GM04504 (cell line): ENCODE measurements around the gene DNAJC16.

Source experiments
- DNase-seq: peaks from one replicate; pipeline ENCODE4 v3.0.0-alpha.2; 2012; ENCODE audit warnings: low read depth

DNAJC16 gene

DNA sequence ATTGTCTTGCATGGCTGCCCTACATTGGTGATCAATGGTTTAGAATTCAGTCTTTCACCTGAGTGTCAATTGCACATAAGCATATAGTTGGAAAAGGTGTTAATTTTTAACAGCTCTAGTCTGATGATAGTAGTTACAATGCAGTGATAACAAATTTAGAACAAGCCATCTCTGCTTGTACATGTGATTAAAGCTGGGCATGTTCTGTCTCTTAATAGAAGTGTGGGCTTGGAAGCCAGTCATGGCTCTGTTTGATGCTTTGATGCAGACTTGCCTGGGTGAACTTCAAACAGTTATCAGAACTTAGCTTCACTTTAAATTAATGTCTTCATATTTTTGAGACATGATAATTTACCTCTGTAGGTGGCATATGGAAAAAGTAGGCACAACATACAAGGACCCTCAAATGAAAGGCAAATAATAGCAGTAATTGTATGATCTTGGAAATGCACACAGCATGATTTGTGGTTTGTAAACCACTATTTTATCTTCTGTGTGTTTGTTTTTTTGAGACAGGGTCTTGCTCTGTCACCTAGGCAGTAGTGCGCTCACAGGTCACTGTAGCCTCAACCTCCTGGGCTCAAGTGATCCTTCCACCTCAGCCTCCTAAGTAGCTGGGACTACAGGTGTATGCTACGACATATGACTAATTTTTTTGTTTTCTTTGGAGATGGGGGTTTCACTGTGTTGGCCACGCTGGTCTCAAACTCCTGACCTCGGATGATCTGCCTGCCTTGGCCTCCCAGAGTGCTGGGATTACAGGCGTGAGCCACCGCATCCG, 94.4 kb downstream of the DNAJC16 start:
- DNase-seq: no peak

DNA sequence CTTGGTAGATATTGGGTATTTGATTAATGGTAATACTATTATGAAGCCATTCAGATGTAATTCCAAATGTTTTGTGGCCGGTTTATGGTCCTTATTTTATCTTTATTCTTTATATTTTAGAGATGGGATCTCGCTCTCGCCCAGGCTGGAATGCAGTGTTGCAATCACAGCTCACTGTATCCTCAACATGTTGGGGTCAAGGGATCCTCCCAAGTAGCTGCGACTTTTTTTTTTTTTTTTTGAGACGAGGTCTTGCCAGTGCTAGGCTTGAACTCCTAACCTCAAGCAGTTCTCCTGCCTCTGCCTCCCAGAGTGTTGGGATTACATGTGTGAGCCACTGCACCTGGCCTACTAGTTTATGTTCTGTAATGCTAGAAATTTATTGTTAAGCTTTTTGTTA, 95.3 kb downstream of the DNAJC16 start:
- DNase-seq: no peak

DNA sequence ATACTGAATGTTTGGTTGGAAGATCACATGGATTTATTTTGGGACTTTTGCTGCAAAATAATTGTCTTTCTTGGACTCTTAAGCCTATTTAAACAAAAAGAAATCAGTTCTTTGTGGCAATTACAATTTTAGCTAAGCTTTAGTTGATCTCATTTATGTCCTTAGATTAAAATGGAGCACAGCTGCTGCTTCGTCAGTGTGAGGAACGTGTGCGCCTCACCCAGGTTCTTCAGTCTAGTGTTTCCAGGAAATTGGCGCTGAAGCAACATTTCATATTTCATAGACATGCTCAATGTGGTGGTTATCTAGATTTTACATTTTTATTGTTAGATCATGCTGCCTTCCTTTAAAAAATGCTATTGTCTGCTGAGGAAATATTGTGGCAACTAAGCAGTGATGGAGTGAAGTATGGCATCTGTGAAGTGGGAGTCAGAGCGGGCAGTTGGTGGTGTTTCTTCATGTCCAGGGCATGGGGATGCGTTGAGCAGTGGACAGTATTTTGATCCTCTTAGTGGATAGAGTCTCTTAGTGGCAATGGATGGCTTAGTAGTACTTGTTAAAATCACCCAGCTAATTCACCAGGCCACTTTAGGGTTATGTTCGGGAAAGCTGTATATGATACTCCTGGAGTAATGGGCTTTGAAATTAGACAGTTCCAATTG, 96.2 kb downstream of the DNAJC16 start:
- DNase-seq: no peak

DNA sequence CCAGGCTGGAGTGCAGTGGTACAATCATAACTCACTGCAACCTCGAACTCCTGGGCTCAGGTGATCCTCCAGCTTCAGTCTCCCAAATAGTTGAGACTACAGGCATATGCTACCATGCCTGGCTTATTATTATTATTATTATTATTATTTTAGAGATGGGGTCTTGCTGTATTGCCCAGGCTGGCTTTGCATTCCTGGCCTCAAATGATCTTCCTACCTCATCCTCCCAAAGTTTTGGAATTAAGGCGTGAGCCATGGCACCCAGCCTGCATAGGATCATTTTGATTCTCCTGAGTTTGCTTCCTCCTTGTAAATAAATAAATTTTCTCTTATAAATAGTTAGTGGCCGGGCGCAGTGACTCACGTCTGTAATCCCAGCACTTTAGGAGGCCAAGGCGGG, 96.8 kb downstream of the DNAJC16 start:
- no peak for DNase-seq

DNA sequence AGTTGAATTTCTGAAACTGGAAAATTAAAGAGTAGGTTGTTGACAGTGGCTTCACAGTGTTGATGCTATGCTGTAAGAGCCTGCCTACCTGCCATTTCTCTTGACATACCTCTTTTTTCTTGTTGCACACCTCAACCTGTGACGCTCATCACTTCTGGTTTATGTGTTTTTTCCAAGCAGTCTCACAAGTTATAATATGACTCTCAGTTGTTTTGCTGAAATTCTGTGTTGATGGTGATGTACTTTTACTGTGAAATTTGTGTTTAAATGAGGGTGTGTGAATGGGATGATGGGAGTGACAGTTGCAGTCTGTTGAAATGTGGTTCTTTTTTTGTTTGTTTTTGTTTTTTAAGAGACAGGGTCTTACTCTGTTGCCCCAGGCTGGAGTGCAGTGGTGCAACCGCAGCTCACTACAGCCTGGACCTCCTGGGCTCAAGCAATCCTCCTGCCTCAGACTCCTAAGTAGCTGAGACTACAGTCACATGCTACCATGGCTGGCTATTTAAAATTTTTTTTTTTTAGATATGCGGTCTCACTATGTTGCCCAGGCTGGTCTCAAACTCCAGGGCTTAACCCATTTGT, 97.6 kb downstream of the DNAJC16 start:
- DNase-seq: no peak

DNA sequence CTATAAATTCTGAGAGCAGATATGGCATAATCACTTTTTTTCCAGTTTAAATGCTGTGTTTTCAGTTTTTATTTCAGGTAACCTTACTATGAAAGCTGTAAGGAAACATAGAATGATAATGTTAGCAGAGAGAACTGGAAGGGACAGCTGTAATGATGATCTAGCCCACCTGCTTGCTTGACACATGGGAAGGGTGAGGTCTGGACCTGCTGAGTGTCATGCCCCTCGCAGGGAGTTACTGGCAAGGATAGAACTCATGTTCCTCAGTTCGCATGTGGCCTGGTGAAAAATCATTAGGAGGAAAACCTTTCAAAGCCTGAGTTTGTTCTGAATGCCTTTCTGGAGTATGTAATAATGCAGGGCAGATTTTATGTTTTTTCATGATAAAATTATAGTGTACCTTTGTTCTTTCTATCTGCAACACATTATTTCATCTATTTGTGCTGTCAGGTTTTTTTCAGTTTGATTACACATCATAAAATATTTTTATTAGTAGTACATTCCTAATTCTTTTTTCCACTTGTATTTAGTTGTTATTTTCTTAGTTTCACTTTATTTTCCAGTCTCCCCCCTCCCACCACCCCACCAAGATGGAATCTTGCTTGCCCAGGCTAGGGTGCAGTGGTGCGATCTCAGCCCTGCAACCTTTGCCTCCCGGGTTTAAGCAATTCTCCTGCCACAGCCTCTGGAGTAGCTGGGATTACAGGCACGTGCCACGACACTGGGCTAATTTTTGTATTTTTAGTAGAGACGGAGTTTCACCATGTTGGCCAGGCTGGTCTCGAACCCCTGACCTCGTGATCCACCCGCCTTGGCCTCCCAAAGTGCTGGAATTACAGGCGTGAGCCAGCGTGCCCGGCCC, 98.6 kb downstream of the DNAJC16 start:
- DNase-seq: no peak
